Glutamatergic neuron (in vitro differentiated cells): ENCODE measurements around the gene DAPK1. TPM values are rescaled to one million over a fixed set of nuclear protein-coding genes. Genes with fewer than 3 reads are reported as not detected.

Source experiments
- DNase-seq: peaks from one replicate; pipeline ENCODE4 v3.0.0; 2022
- H3K27ac Mint-ChIP-seq: one replicate; pipeline ENCODE4 v1.8.0; 2020; ENCODE audit warnings: mild to moderate bottlenecking, mixed read lengths, inconsistent platforms; ENCODE audit not compliant: unreplicated experiment
- H3K27me3 Mint-ChIP-seq: one replicate; pipeline ENCODE4 v1.8.0; 2020; ENCODE audit warnings: mild to moderate bottlenecking, moderate library complexity, mixed read lengths, inconsistent platforms; ENCODE audit not compliant: unreplicated experiment
- H3K36me3 Mint-ChIP-seq: one replicate; pipeline ENCODE4 v1.8.0; 2020; ENCODE audit warnings: mild to moderate bottlenecking, mixed read lengths, inconsistent platforms; ENCODE audit not compliant: unreplicated experiment
- H3K4me1 Mint-ChIP-seq: one replicate; pipeline ENCODE4 v1.8.0; 2020; ENCODE audit warnings: mild to moderate bottlenecking, low read depth, mixed read lengths, inconsistent platforms; ENCODE audit not compliant: unreplicated experiment
- H3K4me3 Mint-ChIP-seq: one replicate; pipeline ENCODE4 v1.8.0; 2020; ENCODE audit warnings: mild to moderate bottlenecking, mixed read lengths, inconsistent platforms; ENCODE audit not compliant: unreplicated experiment
- H3K9me3 Mint-ChIP-seq: one replicate; pipeline ENCODE4 v1.8.0; 2020; ENCODE audit warnings: mild to moderate bottlenecking, moderate library complexity, mixed read lengths, inconsistent platforms; ENCODE audit not compliant: unreplicated experiment
- total RNA-seq: library from RNA; stranded (reverse); fragmentation: NEBNext Ultra II Directional; extraction: Animal tissue kit (Norgen Biotek cat#: 25700); gene quantifications from one replicate; pipeline ENCODE4 v1.2.1, GENCODE V29; 2021; ENCODE audit not compliant: unreplicated experiment
- TF ChIP-seq, protein P1 (sequence below): fragments of 200-600 bp; sonication (generic); IDR thresholded peaks from one replicate; pipeline ENCODE4 v1.5.0; 2021; ENCODE audit not compliant: partially characterized antibody, unreplicated experiment

The DAPK1 gene
- total RNA-seq, 1 donor from 2014 or later: 384 TPM

DNA sequence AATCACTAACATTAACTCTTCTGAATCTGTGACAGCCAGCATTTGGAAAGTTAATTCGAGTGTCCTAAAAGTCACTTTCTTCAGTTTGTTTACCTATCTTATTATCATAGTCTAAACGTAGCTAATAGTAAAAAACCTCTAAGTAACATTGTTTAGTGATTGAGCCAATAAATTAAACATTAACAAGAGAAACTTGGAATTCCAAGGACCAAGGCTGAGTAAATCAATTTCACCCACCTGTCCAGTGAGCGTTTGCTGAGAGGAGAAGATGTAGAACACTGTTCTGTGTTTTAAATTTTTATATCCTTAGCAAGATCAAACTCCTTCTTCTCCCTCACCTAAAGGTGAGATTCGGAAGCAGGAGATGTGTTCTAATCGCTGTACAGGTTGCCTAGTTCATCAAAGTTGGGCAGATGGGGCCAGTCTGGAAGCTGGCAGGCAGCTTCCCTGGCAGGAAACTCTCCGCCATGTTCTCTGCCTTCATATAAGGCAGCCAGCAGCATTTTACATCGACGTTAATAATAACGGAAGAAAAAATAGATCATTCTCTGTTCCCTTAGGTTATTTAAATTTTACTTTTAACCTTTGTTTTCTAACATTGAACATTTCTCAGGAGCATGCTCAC lies 89.2 kb downstream of the DAPK1 start:
- Mint-ChIP-seq H3K4me3 (no peak overlapping the region), H3K27me3 (peaks cover 7% of the 10 kb centered on the region), H3K36me3 (no peaks in the 10 kb centered on the region), H3K4me1 (peaks cover 39% of the 10 kb centered on the region), H3K9me3 (peaks cover 7% of the 10 kb centered on the region), H3K27ac (no peak overlapping the region)
- TF ChIP-seq, protein P1, sequence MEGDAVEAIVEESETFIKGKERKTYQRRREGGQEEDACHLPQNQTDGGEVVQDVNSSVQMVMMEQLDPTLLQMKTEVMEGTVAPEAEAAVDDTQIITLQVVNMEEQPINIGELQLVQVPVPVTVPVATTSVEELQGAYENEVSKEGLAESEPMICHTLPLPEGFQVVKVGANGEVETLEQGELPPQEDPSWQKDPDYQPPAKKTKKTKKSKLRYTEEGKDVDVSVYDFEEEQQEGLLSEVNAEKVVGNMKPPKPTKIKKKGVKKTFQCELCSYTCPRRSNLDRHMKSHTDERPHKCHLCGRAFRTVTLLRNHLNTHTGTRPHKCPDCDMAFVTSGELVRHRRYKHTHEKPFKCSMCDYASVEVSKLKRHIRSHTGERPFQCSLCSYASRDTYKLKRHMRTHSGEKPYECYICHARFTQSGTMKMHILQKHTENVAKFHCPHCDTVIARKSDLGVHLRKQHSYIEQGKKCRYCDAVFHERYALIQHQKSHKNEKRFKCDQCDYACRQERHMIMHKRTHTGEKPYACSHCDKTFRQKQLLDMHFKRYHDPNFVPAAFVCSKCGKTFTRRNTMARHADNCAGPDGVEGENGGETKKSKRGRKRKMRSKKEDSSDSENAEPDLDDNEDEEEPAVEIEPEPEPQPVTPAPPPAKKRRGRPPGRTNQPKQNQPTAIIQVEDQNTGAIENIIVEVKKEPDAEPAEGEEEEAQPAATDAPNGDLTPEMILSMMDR: no peak
- DNase-seq: no peak

DNA sequence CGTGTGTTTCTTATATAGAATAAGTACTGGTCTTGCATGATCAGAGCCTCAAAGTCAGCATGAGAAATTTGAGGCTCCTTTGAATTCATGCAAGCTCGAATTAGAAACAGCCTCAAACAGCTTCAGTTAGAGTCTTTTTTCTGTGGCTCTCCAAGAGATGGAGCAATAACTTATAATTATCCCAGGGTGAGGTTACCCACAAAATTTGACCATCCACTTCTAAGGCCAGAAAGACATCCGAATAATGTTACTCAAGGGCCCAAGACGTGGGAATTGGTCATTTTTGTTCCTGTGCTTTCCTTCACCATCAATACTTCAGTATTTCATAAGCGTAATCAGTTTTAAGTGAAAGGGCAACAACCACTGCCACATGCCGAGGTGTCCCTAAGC lies 89.7 kb downstream of the DAPK1 start:
- Mint-ChIP-seq H3K36me3 (no peaks in the 10 kb centered on the region), H3K4me3 (no peak overlapping the region), H3K27ac (no peak overlapping the region), H3K27me3 (peaks cover 7% of the 10 kb centered on the region), H3K4me1 (peaks cover 43% of the 10 kb centered on the region), H3K9me3 (peaks cover 8% of the 10 kb centered on the region)
- DNase-seq: no peak
- TF ChIP-seq, protein P1: no peak

DNA sequence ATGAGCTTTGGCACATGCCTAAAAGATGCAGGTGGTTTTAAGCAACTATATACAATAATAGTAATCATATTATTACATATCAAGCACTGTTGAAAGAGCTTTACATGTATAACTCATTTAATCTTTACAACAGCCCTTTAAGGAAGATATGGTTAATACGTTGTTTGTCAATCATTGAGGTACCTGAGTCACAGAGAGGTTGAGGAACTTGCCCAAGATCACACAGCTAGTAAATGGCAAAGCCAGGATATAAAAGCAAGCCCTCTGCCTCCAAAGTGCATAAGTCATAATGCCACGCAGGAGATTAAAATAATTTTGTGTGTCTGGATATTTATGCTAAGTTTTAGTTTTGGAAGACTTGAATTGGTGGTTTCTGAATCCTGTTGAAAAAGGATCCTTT lies 90.2 kb downstream of the DAPK1 start:
- Mint-ChIP-seq H3K9me3 (peaks cover 8% of the 10 kb centered on the region), H3K36me3 (no peaks in the 10 kb centered on the region), H3K27ac (no peak overlapping the region), H3K4me3 (peak overlapping the region; percentile 38), H3K4me1 (peaks cover 46% of the 10 kb centered on the region), H3K27me3 (peaks cover 9% of the 10 kb centered on the region)
- DNase-seq: no peak
- TF ChIP-seq, protein P1: no peak

DNA sequence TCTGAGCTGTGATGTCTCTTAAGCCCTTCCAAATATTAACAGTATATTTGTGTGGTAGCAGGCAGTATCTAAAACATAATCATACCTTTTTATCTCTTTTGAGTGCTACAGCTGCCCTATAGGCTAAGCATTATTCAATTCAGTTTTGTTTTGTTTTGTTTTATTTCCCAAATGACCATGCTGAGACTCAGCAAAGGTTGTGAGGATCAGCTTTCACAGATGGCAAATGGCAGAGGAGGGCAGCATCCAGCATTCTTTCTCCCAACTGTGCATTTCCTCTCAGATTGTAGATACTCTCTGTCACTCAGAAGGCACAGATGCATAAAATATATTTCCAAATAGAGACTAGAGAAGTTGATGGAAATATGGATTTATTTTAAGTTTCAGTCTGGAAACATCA lies 90.7 kb downstream of the DAPK1 start:
- Mint-ChIP-seq H3K27ac (peak overlapping the region; percentile 34), H3K9me3 (peaks cover 8% of the 10 kb centered on the region), H3K36me3 (no peaks in the 10 kb centered on the region), H3K4me1 (peaks cover 47% of the 10 kb centered on the region), H3K27me3 (peaks cover 10% of the 10 kb centered on the region), H3K4me3 (peak overlapping the region; percentile 49)
- no peak for DNase-seq
- TF ChIP-seq, protein P1: no peak

DNA sequence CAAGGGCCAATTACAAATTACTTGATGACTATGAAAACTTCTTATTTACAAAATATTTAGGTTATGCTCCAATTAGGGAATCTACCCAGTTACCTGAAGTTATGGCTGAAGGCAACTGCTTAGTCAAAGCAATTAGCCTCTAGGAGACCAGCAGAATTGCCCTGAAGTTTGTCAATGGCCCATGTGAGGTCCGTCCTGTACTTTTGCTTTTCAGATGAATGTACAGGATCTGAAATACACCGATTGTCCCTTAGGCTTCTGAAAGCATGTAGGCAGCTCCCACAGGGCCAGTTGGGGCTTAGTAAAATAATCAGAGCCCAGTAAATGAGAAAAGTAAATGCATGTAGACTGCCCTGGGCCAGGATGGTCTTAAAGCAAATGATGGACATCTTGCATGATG lies 93.3 kb downstream of the DAPK1 start:
- Mint-ChIP-seq H3K36me3 (no peaks in the 10 kb centered on the region), H3K9me3 (peaks cover 8% of the 10 kb centered on the region), H3K27me3 (peaks cover 10% of the 10 kb centered on the region), H3K4me1 (peaks cover 56% of the 10 kb centered on the region), H3K4me3 (no peak overlapping the region), H3K27ac (no peak overlapping the region)
- no peak for DNase-seq
- TF ChIP-seq, protein P1: no peak
